ENCODE data around the gene ALB. TPM values are rescaled to one million over a fixed set of nuclear protein-coding genes. Genes with fewer than 3 reads are reported as not detected.

The ALB gene
- total and polyA plus RNA-seq, 2 of the 8 experiments (the other 6 are each of a cell fraction or from before 2014, with no cell fraction given) = 0.12 TPM; not detected in 1

- no peak overlapping the region for H2BK15ac ChIP-seq (ENCODE audit: low read length)
- H4K20me1 ChIP-seq (replicated peaks in 1 of 2; ENCODE audit: control insufficient read depth in 1 of 2, insufficient read depth in 2 of 2, low read length in 2 of 2) = no peaks in the 10 kb centered on the region
- no peaks in the 10 kb centered on the region for H3K27me3 ChIP-seq (replicated peaks in 1 of 4; ENCODE audit: control insufficient read depth in 3 of 4, extremely low read depth in 1 of 4, insufficient read depth in 3 of 4, low read length in 3 of 4)
- no peak overlapping the region for H2BK12ac ChIP-seq (ENCODE audit: low read depth, low read length)
- POLR2A ChIA-PET (ENCODE audit: partially characterized antibody) = no interaction called here
- H2BK5ac ChIP-seq (ENCODE audit: low read depth, low read length) = no peak overlapping the region
- H3K14ac ChIP-seq (ENCODE audit: insufficient read length) = no peak overlapping the region
- DNase-seq (ENCODE audit: low read depth in 1 of 2, low spot score in 2 of 2) = no peak
- no peak overlapping the region for H3K56ac ChIP-seq (replicated peaks; ENCODE audit: insufficient read length, low read depth, low read length)
- H3K79me1 ChIP-seq (ENCODE audit: low read depth, low read length) = no peaks in the 10 kb centered on the region
- no peak overlapping the region for H3K4ac ChIP-seq (replicated peaks; ENCODE audit: insufficient read length, low read depth, low read length)
- no peak overlapping the region for H4K5ac ChIP-seq (ENCODE audit: insufficient read length, low read depth, low read length)
- no peak overlapping the region for H3K23ac ChIP-seq (ENCODE audit: insufficient read length)
- no peak overlapping the region for H4K91ac ChIP-seq (replicated peaks; ENCODE audit: insufficient read length, low read length)
- H3K4me3 ChIP-seq (ENCODE audit: extremely low read depth in 1 of 4, insufficient read depth in 2 of 4, low read depth in 3 of 4, low read length in 4 of 4) = no peak overlapping the region
- no peaks in the 10 kb centered on the region; a peak in 1 of 4 replicates for H3K9me3 ChIP-seq (ENCODE audit: insufficient read depth in 2 of 2, low read depth in 1 of 2, low read length in 1 of 2)
- no peak overlapping the region for H2AFZ ChIP-seq (ENCODE audit: low read length)
- no peaks in the 10 kb centered on the region; the same call in 1 of the 2 replicates for H3K23me2 ChIP-seq (ENCODE audit: low read depth, low read length)
- H2AK5ac ChIP-seq (ENCODE audit: low read depth, low read length) = no peak overlapping the region
- H3K9ac ChIP-seq (replicated peaks in 1 of 4; ENCODE audit: extremely low read depth in 1 of 4, low read depth in 3 of 4, low read length in 3 of 4) = no peak overlapping the region
- peaks cover 0 to 2% (median 0%) of the 10 kb centered on the region in 4 experiments; a peak in 2 of 8 replicates for H3K36me3 ChIP-seq (ENCODE audit: control insufficient read depth in 2 of 4, insufficient read depth in 4 of 4, low read length in 3 of 4)
- no peaks in the 10 kb centered on the region for H3K4me1 ChIP-seq (replicated peaks in 1 of 4; ENCODE audit: control insufficient read depth in 3 of 4, insufficient read depth in 4 of 4, low read length in 3 of 4)
- H3K27ac ChIP-seq (ENCODE audit: low read depth, low read length) = no peak overlapping the region
- 65% methylated on average over 3 of the region's 4 CpGs; no CpG with 5 or more reads in 1 of the 2 experiments for WGBS, 2 experiments (ENCODE audit: extremely low coverage in 1 of 2, insufficient coverage in 1 of 2, insufficient read length in 1 of 2, insufficient replicate concordance in 2 of 2, low coverage in 1 of 2, low lambda C conversion rate in 2 of 2, missing lambda C conversion rate in 1 of 2)
- no peak overlapping the region for H2BK120ac ChIP-seq (replicated peaks; ENCODE audit: low read depth, low read length)
- no peaks in the 10 kb centered on the region for H3K79me2 ChIP-seq (ENCODE audit: control insufficient read depth in 1 of 2, insufficient read depth in 2 of 2, low read length in 2 of 2)
- H2BK20ac ChIP-seq (ENCODE audit: low read length) = no peak overlapping the region
- H3K4me2 ChIP-seq (ENCODE audit: insufficient read depth in 1 of 2, low read depth in 2 of 2, low read length in 2 of 2) = no peak overlapping the region
- H3K18ac ChIP-seq (ENCODE audit: extremely low read depth, low read length) = no peak overlapping the region
- no peak overlapping the region for H4K8ac ChIP-seq (ENCODE audit: extremely low read depth, insufficient read depth, low read length)
- CTCF ChIA-PET (ENCODE audit: partially characterized antibody) = interaction anchor here (1.0 kb wide), 1 partner anchor 15 kb away, joined by 3 read pairs; no protein-coding TSS in a partner anchor
- FAIRE-seq = no peak
- TF ChIP-seq POLR2A (IDR thresholded peaks at IDR 0.05; ENCODE audit: control extremely low read depth in 1 of 2, low read depth in 2 of 2, low read length in 2 of 2) = no peak
- TF ChIP-seq RAD21 (IDR thresholded peaks at IDR 0.05 in 1 of 2, conservative IDR thresholded peaks at IDR 0.05 in 1 of 2; ENCODE audit: low read depth in 2 of 2, low read length in 2 of 2) = no peak
- TF ChIP-seq CBX5 (IDR thresholded peaks at IDR 0.05; ENCODE audit: low read depth, low read length) = no peak
- TF ChIP-seq TAF1 (IDR thresholded peaks at IDR 0.05; ENCODE audit: low read depth, low read length) = no peak
- no peak for TF ChIP-seq KDM4A (IDR thresholded peaks at IDR 0.05; ENCODE audit: low read depth, low read length, severe bottlenecking)
- no peak for TF ChIP-seq NRF1 (IDR thresholded peaks at IDR 0.05; ENCODE audit: low read depth, low read length)
- TF ChIP-seq TCF12 (IDR thresholded peaks at IDR 0.05; ENCODE audit: low read depth, low read length) = no peak
- no peak for TF ChIP-seq EZH2 (IDR thresholded peaks at IDR 0.05; ENCODE audit: low read depth, low read length, severe bottlenecking)
- TF ChIP-seq CHD1 (IDR thresholded peaks at IDR 0.05; ENCODE audit: low read depth, low read length) = no peak
- TF ChIP-seq RBBP5 (IDR thresholded peaks at IDR 0.05; ENCODE audit: borderline replicate concordance, low read depth, low read length) = no peak
- no peak for TF ChIP-seq CTBP2 (IDR thresholded peaks at IDR 0.05; ENCODE audit: borderline replicate concordance, insufficient read depth, insufficient read length, low read length)
- no peak for TF ChIP-seq MAX (IDR thresholded peaks at IDR 0.05)
- TF ChIP-seq TAF7 (optimal IDR thresholded peaks at IDR 0.05; ENCODE audit: borderline replicate concordance, low read depth, low read length) = no peak
Measured at GRCh38 chr4:73460913-73461522, 56.9 kb downstream of the ALB start.

Measured in H1 (cell line).